HL-60 (cell line): ENCODE measurements around the gene GNG12.

Experiments used
- DNase-seq, 2 experiments: peaks; one replicate each; pipeline ENCODE4 v3.0.0-alpha.2; 2010 to 2020; ENCODE audit warnings: low read depth in 1 of 2, low spot score in 1 of 2
- H3K27ac ChIP-seq: fragments of 250-450 bp; sonication (Bioruptor Pico); replicated peaks from 2 replicates; pipeline ENCODE4 v1.5.1; 2020; ENCODE audit warnings: mild to moderate bottlenecking, moderate library complexity
- H3K27me3 ChIP-seq: fragments of 250-450 bp; sonication (Bioruptor Pico); 2 replicates; pipeline ENCODE4 v1.5.1; 2021; ENCODE audit warnings: mild to moderate bottlenecking, moderate library complexity; ENCODE audit not compliant: insufficient read depth, poor library complexity, severe bottlenecking
- H3K4me3 ChIP-seq: replicated peaks from 2 replicates; pipeline ENCODE4 v1.5.1; 2011; ENCODE audit warnings: mild to moderate bottlenecking, control low read depth, low read length; ENCODE audit not compliant: insufficient read depth
- CTCF ChIP-seq: IDR thresholded peaks from one replicate; pipeline ENCODE4 v1.5.1; 2011; ENCODE audit warnings: low read length, control low read depth, inconsistent platforms; ENCODE audit not compliant: insufficient read depth
- GABPA ChIP-seq: IDR thresholded peaks from 2 replicates; pipeline ENCODE4 v1.6.1; 2012; ENCODE audit warnings: low read depth
- POLR2AphosphoS5 ChIP-seq: IDR thresholded peaks from 2 replicates; pipeline ENCODE4 v1.6.1; 2012; ENCODE audit warnings: low read depth
- REST ChIP-seq: IDR thresholded peaks from 2 replicates; pipeline ENCODE4 v1.6.1; 2012; ENCODE audit warnings: low read depth; ENCODE audit not compliant: insufficient replicate concordance
- SPI1 ChIP-seq: IDR thresholded peaks from 2 replicates; pipeline ENCODE4 v1.6.1; 2012; ENCODE audit warnings: low read depth, mild to moderate bottlenecking, borderline replicate concordance

GNG12 gene

GRCh38 chr1:67802565-67802964, 30.7 kb downstream of the GNG12 start:
- H3K27me3 ChIP-seq, result no peaks in the 10 kb centered on the region
- no peak overlapping the region for H3K4me3 ChIP-seq
- TF ChIP-seq POLR2AphosphoS5 (no peak), SPI1 (no peak), GABPA (no peak), REST (no peak), CTCF (no peak)
- DNase-seq, result no peak
- no peak overlapping the region for H3K27ac ChIP-seq

- Histone ChIP-seq H3K27me3 (no peaks in the 10 kb centered on the region), H3K27ac (no peak overlapping the region), H3K4me3 (no peak overlapping the region)
- no peak for DNase-seq
- no peak for TF ChIP-seq REST
- TF ChIP-seq POLR2AphosphoS5, result no peak
- no peak for TF ChIP-seq CTCF
- TF ChIP-seq GABPA, result no peak
- TF ChIP-seq SPI1, result no peak
Measured at GRCh38 chr1:67801903-67802302, 31.4 kb downstream of the GNG12 start.

- Histone ChIP-seq H3K27ac (no peak overlapping the region), H3K27me3 (no peaks in the 10 kb centered on the region), H3K4me3 (no peak overlapping the region)
- no peak for DNase-seq
- no peak for TF ChIP-seq SPI1
- no peak for TF ChIP-seq POLR2AphosphoS5
- no peak for TF ChIP-seq REST
- no peak for TF ChIP-seq GABPA
- no peak for TF ChIP-seq CTCF
Measured at GRCh38 chr1:67795179-67795912, 37.9 kb downstream of the GNG12 start.
